NCI-H187 (cell line): ENCODE data around the gene ACOXL.

Experiments used
- DNase-seq, 2 experiments: peaks; one replicate each; lab custom pipeline; 2025; lab: John Stamatoyannopoulos, UW

ACOXL gene

GRCh38 chr2:110794390-110794789 lies 62.0 kb downstream of the ACOXL start:
- no peak for DNase-seq

GRCh38 chr2:110794951-110795350 lies 62.6 kb downstream of the ACOXL start:
- DNase-seq: no peak

- DNase-seq: no peak
Observed at GRCh38 chr2:110796716-110797301, 64.4 kb downstream of the ACOXL start.

GRCh38 chr2:110799376-110799775 lies 67.0 kb downstream of the ACOXL start:
- no peak for DNase-seq

GRCh38 chr2:110800611-110801402 lies 68.4 kb downstream of the ACOXL start:
- DNase-seq: no peak

- DNase-seq: no peak
Observed at GRCh38 chr2:110802208-110802932, 70.0 kb downstream of the ACOXL start.

- DNase-seq: no peak
Observed at GRCh38 chr2:110804433-110804832, 72.1 kb downstream of the ACOXL start.

GRCh38 chr2:110804915-110805314 lies 72.5 kb downstream of the ACOXL start:
- DNase-seq: no peak

- DNase-seq: no peak
Observed at GRCh38 chr2:110805894-110806452, 73.6 kb downstream of the ACOXL start.

- no peak for DNase-seq
Observed at GRCh38 chr2:110807522-110807921, 75.1 kb downstream of the ACOXL start.

- DNase-seq: no peak
Observed at GRCh38 chr2:110810404-110810803, 78.0 kb downstream of the ACOXL start.

GRCh38 chr2:110812726-110813645 lies 80.6 kb downstream of the ACOXL start:
- DNase-seq: no peak

- DNase-seq: no peak
Observed at GRCh38 chr2:110813896-110814295, 81.5 kb downstream of the ACOXL start.

- no peak for DNase-seq
Observed at GRCh38 chr2:110815938-110816337, 83.6 kb downstream of the ACOXL start.

- DNase-seq: no peak
Observed at GRCh38 chr2:110816404-110817365, 84.3 kb downstream of the ACOXL start.

- DNase-seq: no peak
Observed at GRCh38 chr2:110818767-110819481, 86.6 kb downstream of the ACOXL start.

GRCh38 chr2:110819711-110820110 lies 87.3 kb downstream of the ACOXL start:
- no peak for DNase-seq

- no peak for DNase-seq
Observed at GRCh38 chr2:110820128-110820527, 87.8 kb downstream of the ACOXL start.

- DNase-seq: no peak
Observed at GRCh38 chr2:110823165-110823564, 90.8 kb downstream of the ACOXL start.

- no peak for DNase-seq
Observed at GRCh38 chr2:110827511-110827910, 95.1 kb downstream of the ACOXL start.
